Tibial nerve (tissue), 4 donors: ENCODE data around the gene USH1G. TPM values are rescaled to one million over a fixed set of nuclear protein-coding genes. Genes with fewer than 3 reads are reported as not detected.

Source experiments
- DNase-seq, 2 donors: peaks; one replicate each; pipeline ENCODE4 v3.0.0-alpha.2; 2019; ENCODE audit warnings: low spot score in 2 of 2
- H3K27ac ChIP-seq, 4 donors: fragments of 200-600 bp; sonication (generic) in 3 of 4; one replicate each; pipeline ENCODE4 v1.5.1; 2017 to 2019; ENCODE audit warnings: mild to moderate bottlenecking in 1 of 4
- H3K27me3 ChIP-seq, 2 donors: fragments of 200-600 bp; sonication (generic) in 1 of 2; one replicate each; pipeline versions ENCODE4 v1.5.1 to v1.6.0; 2017 to 2019
- H3K36me3 ChIP-seq, 3 donors: fragments of 200-600 bp; sonication (generic); one replicate each; pipeline ENCODE4 v1.5.1; 2018 to 2019
- H3K4me1 ChIP-seq, 4 donors: fragments of 200-600 bp; sonication (generic) in 3 of 4; one replicate each; pipeline ENCODE4 v1.5.1; 2017 to 2019
- H3K4me3 ChIP-seq, 4 donors: fragments of 200-600 bp; sonication (generic) in 3 of 4; one replicate each; pipeline ENCODE4 v1.5.1; 2017 to 2019; ENCODE audit warnings: mild to moderate bottlenecking in 1 of 4, moderate library complexity in 1 of 4
- H3K9me3 ChIP-seq, 4 donors: fragments of 200-600 bp; sonication (generic) in 3 of 4; one replicate each; pipeline ENCODE4 v1.5.1; 2017 to 2019
- EP300 ChIP-seq, 2 donors: sonication (generic); formaldehyde crosslinking; IDR thresholded peaks; one replicate each; pipeline ENCODE4 v1.6.1; 2017; ENCODE audit warnings: antibody characterized with exemption in 2 of 2, mild to moderate bottlenecking in 1 of 2
- POLR2A ChIP-seq, 2 donors: fragments of 450-650 bp; IDR thresholded peaks; one replicate each; pipeline ENCODE4 v1.6.1; 2017; ENCODE audit warnings: antibody characterized with exemption in 2 of 2, mild to moderate bottlenecking in 2 of 2, moderate library complexity in 2 of 2
- WGBS, 2 donors: methylation state at CpG; one replicate each; pipeline ENCODE4 v1.1.5; 2018; 5-methylcytosine and 5-hydroxymethylcytosine counted together
- total RNA-seq, 4 donors: library from RNA; depleted of rRNA; stranded (reverse); fragments of >200 nt; gene quantifications; one replicate each; pipeline ENCODE4 v1.1.0, GENCODE V29; 2016
- TF ChIP-seq, protein P1 (sequence below), 5 experiments: fragments of 200-600 bp in 3 of 5; fragments of 450-650 bp in 2 of 5; sonication (generic) in 3 of 5; IDR thresholded peaks; one replicate each; pipeline ENCODE4 v1.5.1; 2016 to 2019; ENCODE audit warnings: antibody characterized with exemption in 5 of 5, mild to moderate bottlenecking in 3 of 5, moderate library complexity in 2 of 5

The USH1G gene
- total RNA-seq, 4 donors from 2014 or later: 0.87 TPM; not detected in 3

DNA sequence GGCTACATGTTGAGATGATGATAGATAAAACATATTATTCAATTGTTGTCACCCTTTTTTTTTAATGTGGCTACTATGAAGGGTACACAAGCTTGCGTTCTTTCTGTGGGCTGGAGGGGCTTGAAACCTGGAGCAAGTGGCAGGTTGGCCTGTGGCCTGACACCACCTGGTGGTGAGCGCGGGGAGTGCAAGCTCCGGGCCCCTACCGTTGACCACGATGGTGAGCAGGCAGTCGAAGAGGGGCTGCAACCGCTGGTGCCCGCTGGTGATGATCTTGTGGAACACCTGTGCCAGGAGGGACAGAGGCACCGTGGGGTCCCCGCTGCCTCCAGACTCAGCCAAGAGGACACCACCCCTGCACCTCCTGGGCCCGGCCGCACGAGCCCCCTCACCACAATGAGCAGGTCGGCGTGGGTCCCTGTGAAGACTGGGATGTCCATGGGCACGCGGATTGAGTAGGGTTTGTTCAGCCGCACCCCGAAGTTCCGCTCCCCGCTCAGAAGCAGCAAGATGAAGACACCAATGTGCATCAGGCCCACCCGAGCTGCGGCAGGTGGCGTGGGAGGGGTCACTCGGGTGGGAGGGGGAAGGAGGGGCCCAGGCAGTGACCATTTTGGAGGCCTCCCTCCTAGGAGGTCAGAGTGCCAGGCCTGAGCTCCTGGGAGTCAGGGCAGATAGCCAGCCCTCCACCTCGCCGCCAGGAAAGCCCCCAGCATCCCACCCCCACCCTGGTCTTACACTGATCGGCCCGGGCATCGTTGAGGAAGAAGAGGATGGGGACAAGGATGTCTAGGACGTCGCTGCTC is 35.1 kb upstream of the USH1G start:
- TF ChIP-seq, protein P1, sequence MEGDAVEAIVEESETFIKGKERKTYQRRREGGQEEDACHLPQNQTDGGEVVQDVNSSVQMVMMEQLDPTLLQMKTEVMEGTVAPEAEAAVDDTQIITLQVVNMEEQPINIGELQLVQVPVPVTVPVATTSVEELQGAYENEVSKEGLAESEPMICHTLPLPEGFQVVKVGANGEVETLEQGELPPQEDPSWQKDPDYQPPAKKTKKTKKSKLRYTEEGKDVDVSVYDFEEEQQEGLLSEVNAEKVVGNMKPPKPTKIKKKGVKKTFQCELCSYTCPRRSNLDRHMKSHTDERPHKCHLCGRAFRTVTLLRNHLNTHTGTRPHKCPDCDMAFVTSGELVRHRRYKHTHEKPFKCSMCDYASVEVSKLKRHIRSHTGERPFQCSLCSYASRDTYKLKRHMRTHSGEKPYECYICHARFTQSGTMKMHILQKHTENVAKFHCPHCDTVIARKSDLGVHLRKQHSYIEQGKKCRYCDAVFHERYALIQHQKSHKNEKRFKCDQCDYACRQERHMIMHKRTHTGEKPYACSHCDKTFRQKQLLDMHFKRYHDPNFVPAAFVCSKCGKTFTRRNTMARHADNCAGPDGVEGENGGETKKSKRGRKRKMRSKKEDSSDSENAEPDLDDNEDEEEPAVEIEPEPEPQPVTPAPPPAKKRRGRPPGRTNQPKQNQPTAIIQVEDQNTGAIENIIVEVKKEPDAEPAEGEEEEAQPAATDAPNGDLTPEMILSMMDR (IDR thresholded peaks at IDR 0.05): peak; percentile 89 to 98 (median 92)
- TF ChIP-seq EP300 (IDR thresholded peaks at IDR 0.05) (no peak), POLR2A (IDR thresholded peaks at IDR 0.05) (no peak)
- no peaks in the 10 kb centered on the region for H3K9me3 ChIP-seq
- WGBS, 2 donors: 40 to 43% methylated on average over 15 to 27 of the region's 33 CpGs
- H3K27me3 ChIP-seq: no peaks in the 10 kb centered on the region
- DNase-seq: peak; percentile 58 to 79
- H3K27ac ChIP-seq: no peak overlapping the region
- H3K4me1 ChIP-seq: peaks cover 0 to 8% (median 0%) of the 10 kb centered on the region in 4 donors
- H3K36me3 ChIP-seq: no peaks in the 10 kb centered on the region
- no peak overlapping the region for H3K4me3 ChIP-seq

GRCh38 chr17:74956093-74956492 is 33.0 kb upstream of the USH1G start:
- Histone ChIP-seq H3K4me3 (no peak overlapping the region), H3K4me1 (peaks cover 0 to 2% (median 0%) of the 10 kb centered on the region in 4 donors), H3K27ac (no peak overlapping the region), H3K9me3 (no peaks in the 10 kb centered on the region), H3K36me3 (no peaks in the 10 kb centered on the region), H3K27me3 (peaks cover 0 to 12% of the 10 kb centered on the region in 2 donors)
- no peak for TF ChIP-seq POLR2A (IDR thresholded peaks at IDR 0.05)
- TF ChIP-seq, protein P1 (IDR thresholded peaks at IDR 0.05): no peak
- no peak for TF ChIP-seq EP300 (IDR thresholded peaks at IDR 0.05)
- 74 to 78% methylated on average over 4 of the region's 4 CpGs for WGBS, 2 donors
- no peak for DNase-seq

- Histone ChIP-seq H3K36me3 (no peaks in the 10 kb centered on the region), H3K4me3 (no peak overlapping the region), H3K9me3 (no peaks in the 10 kb centered on the region), H3K4me1 (peaks cover 0 to 2% (median 0%) of the 10 kb centered on the region in 4 donors), H3K27ac (no peak overlapping the region), H3K27me3 (peaks cover 0 to 13% of the 10 kb centered on the region in 2 donors)
- WGBS, 2 donors: 62 to 66% methylated on average over 13 of the region's 13 CpGs
- TF ChIP-seq, protein P1 (IDR thresholded peaks at IDR 0.05): no peak
- TF ChIP-seq POLR2A (IDR thresholded peaks at IDR 0.05) (no peak), EP300 (IDR thresholded peaks at IDR 0.05) (no peak)
- DNase-seq: no peak
Observed at GRCh38 chr17:74954665-74955421, 31.8 kb upstream of the USH1G start.

GRCh38 chr17:74954115-74954514 is 31.1 kb upstream of the USH1G start:
- Histone ChIP-seq H3K36me3 (no peaks in the 10 kb centered on the region), H3K27ac (no peak overlapping the region), H3K27me3 (peaks cover 0 to 13% of the 10 kb centered on the region in 2 donors), H3K4me1 (peaks cover 0 to 2% (median 0%) of the 10 kb centered on the region in 4 donors), H3K4me3 (no peak overlapping the region), H3K9me3 (no peaks in the 10 kb centered on the region)
- no peak for DNase-seq
- WGBS, 2 donors: 81 to 93% methylated on average over 5 to 15 of the region's 15 CpGs
- TF ChIP-seq, protein P1 (IDR thresholded peaks at IDR 0.05): no peak
- TF ChIP-seq POLR2A (IDR thresholded peaks at IDR 0.05): no peak
